MG63 (cell line): ENCODE results near the gene TMEM182. TPM values are rescaled to one million over a fixed set of nuclear protein-coding genes. Genes with fewer than 3 reads are reported as not detected.

Experiments
- DNase-seq: peaks from one replicate; pipeline ENCODE4 v3.0.0-alpha.2; 2020
- H3K27me3 ChIP-seq: fragments of 250-450 bp; sonication (Bioruptor Pico); 2 replicates; pipeline ENCODE4 v1.5.1; 2020; ENCODE audit warnings: mild to moderate bottlenecking, moderate library complexity
- H3K36me3 ChIP-seq: fragments of 250-450 bp; sonication (Bioruptor Pico); 2 replicates; pipeline ENCODE4 v1.5.1; 2020; ENCODE audit warnings: mild to moderate bottlenecking, moderate library complexity
- H3K4me3 ChIP-seq: fragments of 250-450 bp; sonication (Bioruptor Pico); 2 replicates; pipeline ENCODE4 v1.5.1; 2020; ENCODE audit warnings: mild to moderate bottlenecking, moderate library complexity
- H3K9me3 ChIP-seq: fragments of 250-450 bp; sonication (Bioruptor Pico); 2 replicates; pipeline ENCODE4 v1.5.1; 2020; ENCODE audit warnings: mild to moderate bottlenecking, moderate library complexity
- total RNA-seq: library from RNA; depleted of rRNA; stranded (reverse); fragments of >200 nt; shearing (Covaris generic); gene quantifications from 2 replicates; pipeline ENCODE4 v1.2.3, GENCODE V29; 2014; ENCODE audit warnings: low replicate concordance

The TMEM182 gene
- total RNA-seq, 1 experiment from 2014 or later: 2.2 TPM

GRCh38 chr2:102809291-102810189, 47.7 kb downstream of the TMEM182 start:
- Histone ChIP-seq H3K36me3 (no peaks in the 10 kb centered on the region), H3K9me3 (no peaks in the 10 kb centered on the region), H3K4me3 (no peak overlapping the region), H3K27me3 (no peaks in the 10 kb centered on the region)
- no peak for DNase-seq

- H3K9me3 ChIP-seq: no peaks in the 10 kb centered on the region
- H3K4me3 ChIP-seq: no peak overlapping the region
- H3K27me3 ChIP-seq: no peaks in the 10 kb centered on the region
- H3K36me3 ChIP-seq: no peaks in the 10 kb centered on the region
- DNase-seq: no peak
Observed at GRCh38 chr2:102815285-102815684, 53.5 kb downstream of the TMEM182 start.

- Histone ChIP-seq H3K9me3 (no peaks in the 10 kb centered on the region), H3K4me3 (no peak overlapping the region), H3K36me3 (no peaks in the 10 kb centered on the region), H3K27me3 (no peaks in the 10 kb centered on the region)
- no peak for DNase-seq
Observed at GRCh38 chr2:102826904-102827303, 65.1 kb downstream of the TMEM182 start.

GRCh38 chr2:102832789-102833188, 71.0 kb downstream of the TMEM182 start:
- Histone ChIP-seq H3K9me3 (no peaks in the 10 kb centered on the region), H3K36me3 (no peaks in the 10 kb centered on the region), H3K27me3 (no peaks in the 10 kb centered on the region), H3K4me3 (no peak overlapping the region)
- no peak for DNase-seq

- Histone ChIP-seq H3K36me3 (no peaks in the 10 kb centered on the region), H3K27me3 (no peaks in the 10 kb centered on the region), H3K9me3 (no peaks in the 10 kb centered on the region), H3K4me3 (no peak overlapping the region)
- no peak for DNase-seq
Observed at GRCh38 chr2:102834523-102835273, 72.9 kb downstream of the TMEM182 start.

- Histone ChIP-seq H3K4me3 (no peak overlapping the region), H3K36me3 (no peaks in the 10 kb centered on the region), H3K27me3 (no peaks in the 10 kb centered on the region), H3K9me3 (no peaks in the 10 kb centered on the region)
- DNase-seq: no peak
Observed at GRCh38 chr2:102837626-102838198, 75.9 kb downstream of the TMEM182 start.

GRCh38 chr2:102839668-102840388, 78.0 kb downstream of the TMEM182 start:
- Histone ChIP-seq H3K36me3 (no peaks in the 10 kb centered on the region), H3K9me3 (no peaks in the 10 kb centered on the region), H3K27me3 (no peaks in the 10 kb centered on the region), H3K4me3 (no peak overlapping the region)
- DNase-seq: no peak

- Histone ChIP-seq H3K27me3 (no peaks in the 10 kb centered on the region), H3K4me3 (no peak overlapping the region), H3K36me3 (no peaks in the 10 kb centered on the region), H3K9me3 (no peaks in the 10 kb centered on the region)
- DNase-seq: peak; percentile 19
Observed at GRCh38 chr2:102841107-102841840, 79.4 kb downstream of the TMEM182 start.

GRCh38 chr2:102843764-102844443, 82.1 kb downstream of the TMEM182 start:
- Histone ChIP-seq H3K36me3 (no peaks in the 10 kb centered on the region), H3K27me3 (no peaks in the 10 kb centered on the region), H3K9me3 (no peaks in the 10 kb centered on the region), H3K4me3 (no peak overlapping the region)
- peak; percentile 5 for DNase-seq

- no peak for DNase-seq
- Histone ChIP-seq H3K4me3 (no peak overlapping the region), H3K27me3 (no peaks in the 10 kb centered on the region), H3K36me3 (no peaks in the 10 kb centered on the region), H3K9me3 (no peaks in the 10 kb centered on the region)
Observed at GRCh38 chr2:102844911-102845310, 83.1 kb downstream of the TMEM182 start.

- H3K27me3 ChIP-seq: no peaks in the 10 kb centered on the region
- no peaks in the 10 kb centered on the region for H3K36me3 ChIP-seq
- DNase-seq: peak; percentile 86
- H3K4me3 ChIP-seq: peak overlapping the region; percentile 27
- H3K9me3 ChIP-seq: no peaks in the 10 kb centered on the region
Observed at GRCh38 chr2:102848366-102848839, 86.6 kb downstream of the TMEM182 start.

GRCh38 chr2:102850888-102851287, 89.1 kb downstream of the TMEM182 start:
- Histone ChIP-seq H3K27me3 (no peaks in the 10 kb centered on the region), H3K4me3 (no peak overlapping the region), H3K9me3 (no peaks in the 10 kb centered on the region), H3K36me3 (no peaks in the 10 kb centered on the region)
- no peak for DNase-seq

GRCh38 chr2:102852867-102853266, 91.0 kb downstream of the TMEM182 start:
- no peaks in the 10 kb centered on the region for H3K36me3 ChIP-seq
- DNase-seq: no peak
- no peaks in the 10 kb centered on the region for H3K27me3 ChIP-seq
- H3K4me3 ChIP-seq: no peak overlapping the region
- no peaks in the 10 kb centered on the region for H3K9me3 ChIP-seq
